22Rv1 (cell line): Measurements from ENCODE around the gene MRTFB.
"Not testable (repeated sequence)": the region's sequence is repeated elsewhere in the genome, so short reads cannot be mapped to it uniquely, and the experiment has no call there.

ENCODE experiments used
- H3K27ac ChIP-seq: fragments of 450-650 bp; 2 replicates; pipeline ENCODE4 v1.5.1; 2017
- ZFX ChIP-seq: fragments of 450-650 bp; IDR thresholded peaks from 2 replicates; pipeline ENCODE4 v1.6.1; 2017; ENCODE audit warnings: antibody characterized with exemption, borderline replicate concordance
- TF ChIP-seq, protein P1 (sequence below): fragments of 450-650 bp; IDR thresholded peaks from 2 replicates; pipeline ENCODE4 v1.5.1; 2017; ENCODE audit warnings: mild to moderate bottlenecking

The MRTFB gene

GRCh38 chr16:14112539-14112856, 41.4 kb downstream of the MRTFB start:
- TF ChIP-seq, protein P1, sequence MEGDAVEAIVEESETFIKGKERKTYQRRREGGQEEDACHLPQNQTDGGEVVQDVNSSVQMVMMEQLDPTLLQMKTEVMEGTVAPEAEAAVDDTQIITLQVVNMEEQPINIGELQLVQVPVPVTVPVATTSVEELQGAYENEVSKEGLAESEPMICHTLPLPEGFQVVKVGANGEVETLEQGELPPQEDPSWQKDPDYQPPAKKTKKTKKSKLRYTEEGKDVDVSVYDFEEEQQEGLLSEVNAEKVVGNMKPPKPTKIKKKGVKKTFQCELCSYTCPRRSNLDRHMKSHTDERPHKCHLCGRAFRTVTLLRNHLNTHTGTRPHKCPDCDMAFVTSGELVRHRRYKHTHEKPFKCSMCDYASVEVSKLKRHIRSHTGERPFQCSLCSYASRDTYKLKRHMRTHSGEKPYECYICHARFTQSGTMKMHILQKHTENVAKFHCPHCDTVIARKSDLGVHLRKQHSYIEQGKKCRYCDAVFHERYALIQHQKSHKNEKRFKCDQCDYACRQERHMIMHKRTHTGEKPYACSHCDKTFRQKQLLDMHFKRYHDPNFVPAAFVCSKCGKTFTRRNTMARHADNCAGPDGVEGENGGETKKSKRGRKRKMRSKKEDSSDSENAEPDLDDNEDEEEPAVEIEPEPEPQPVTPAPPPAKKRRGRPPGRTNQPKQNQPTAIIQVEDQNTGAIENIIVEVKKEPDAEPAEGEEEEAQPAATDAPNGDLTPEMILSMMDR: no peak
- no peak for TF ChIP-seq ZFX
- no peak overlapping the region for H3K27ac ChIP-seq

DNA sequence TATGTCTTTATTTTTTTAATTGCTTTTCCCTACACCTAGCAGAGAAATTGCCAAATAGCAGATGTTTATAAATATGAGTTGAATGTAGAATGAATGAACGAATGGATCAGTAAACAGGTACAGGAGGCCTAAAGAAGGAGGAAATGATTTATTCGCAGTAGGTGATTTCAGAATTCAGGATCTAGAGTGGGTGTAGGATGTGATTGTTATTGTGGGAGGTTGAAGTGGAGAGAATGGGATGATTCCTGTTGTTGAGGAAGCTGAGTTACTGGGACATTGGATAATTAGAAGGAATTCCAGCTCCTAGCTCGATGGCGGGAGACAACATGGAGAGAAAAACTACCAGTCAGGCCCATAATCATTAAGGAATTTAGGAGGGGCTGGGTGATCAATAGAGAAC, 42.2 kb downstream of the MRTFB start:
- no peak overlapping the region for H3K27ac ChIP-seq
- TF ChIP-seq, protein P1: no peak
- TF ChIP-seq ZFX: no peak

DNA sequence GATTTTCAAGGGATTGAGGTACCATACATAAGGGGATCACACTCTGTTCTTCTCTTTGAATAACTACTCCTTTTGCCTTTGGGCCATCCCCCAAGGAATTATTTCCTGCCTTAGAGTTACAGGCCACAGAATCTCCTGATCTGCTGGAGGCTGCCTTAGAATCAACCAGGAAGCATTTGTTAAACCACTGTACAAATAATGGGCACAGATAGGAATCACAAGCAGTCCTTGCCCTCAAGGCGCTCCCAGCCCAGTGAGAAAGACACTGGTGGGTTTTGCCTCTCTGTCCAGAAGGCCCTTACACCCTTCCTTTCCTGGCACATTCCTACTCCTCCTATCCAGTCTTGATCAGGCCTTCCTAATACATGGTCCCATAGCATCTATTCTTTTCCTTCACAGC, 45.9 kb downstream of the MRTFB start:
- H3K27ac ChIP-seq: peak overlapping the region; percentile 62
- TF ChIP-seq ZFX: no peak
- TF ChIP-seq, protein P1: no peak

DNA sequence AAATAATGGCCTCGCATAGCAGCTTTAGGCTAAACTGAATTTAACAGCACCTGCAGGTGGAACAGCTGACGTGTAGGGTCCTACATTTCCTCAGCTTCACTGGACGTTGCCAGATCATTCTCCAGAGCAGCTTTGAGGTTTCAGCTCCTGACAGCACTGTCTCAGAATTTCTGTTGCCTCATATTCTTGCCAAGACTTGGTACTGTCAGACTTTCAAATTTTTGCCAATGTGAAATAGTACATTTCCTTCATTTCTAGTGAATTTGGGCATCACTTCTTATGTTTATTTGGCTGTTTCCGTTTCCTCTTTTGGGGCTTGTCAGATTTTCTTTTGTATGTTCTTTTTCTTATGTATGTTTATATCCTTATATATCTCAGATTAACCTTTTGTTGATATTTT, 48.7 kb downstream of the MRTFB start:
- no peak overlapping the region for H3K27ac ChIP-seq
- TF ChIP-seq, protein P1: no peak
- no peak for TF ChIP-seq ZFX

DNA sequence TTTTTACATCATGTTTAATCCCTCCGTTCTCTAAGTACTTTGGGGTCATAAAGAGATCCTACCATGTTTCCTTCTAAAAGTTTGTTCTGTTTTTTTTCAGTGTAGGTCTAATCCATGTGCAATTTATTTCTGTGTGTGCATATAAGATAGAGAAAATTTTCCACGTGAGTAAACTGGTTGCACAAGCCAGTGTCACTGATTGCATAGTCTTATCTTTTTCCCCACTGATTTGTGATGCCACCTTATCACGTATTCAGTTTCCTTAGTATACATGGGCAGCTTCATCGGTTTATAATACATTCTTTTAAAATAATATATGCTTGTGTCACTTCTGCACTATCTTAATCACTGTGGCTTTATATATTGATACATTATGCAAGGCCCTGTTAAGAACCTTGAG, 49.2 kb downstream of the MRTFB start:
- H3K27ac ChIP-seq: no peak overlapping the region
- no peak for TF ChIP-seq ZFX
- TF ChIP-seq, protein P1: no peak

DNA sequence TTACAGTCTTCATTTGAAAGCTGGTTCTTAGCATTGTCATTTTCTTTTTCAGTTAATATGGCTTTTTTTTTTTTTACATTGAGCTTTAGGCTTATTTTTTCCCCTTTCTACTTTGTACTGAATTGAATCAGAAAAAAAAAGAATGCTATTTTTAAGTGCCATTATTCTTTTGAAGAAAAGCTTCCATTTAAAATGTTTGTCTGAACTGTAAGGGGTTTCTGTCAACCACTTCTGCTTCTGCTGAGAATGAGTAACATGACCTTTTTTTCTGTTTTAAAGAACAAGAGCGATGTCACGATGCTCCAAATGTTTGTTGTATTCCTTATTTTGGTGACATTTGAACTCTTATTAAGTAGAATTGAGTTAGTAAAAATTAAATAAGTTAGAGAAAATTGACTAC, 50.0 kb downstream of the MRTFB start:
- no peak overlapping the region for H3K27ac ChIP-seq
- TF ChIP-seq, protein P1: no peak
- no peak for TF ChIP-seq ZFX

DNA sequence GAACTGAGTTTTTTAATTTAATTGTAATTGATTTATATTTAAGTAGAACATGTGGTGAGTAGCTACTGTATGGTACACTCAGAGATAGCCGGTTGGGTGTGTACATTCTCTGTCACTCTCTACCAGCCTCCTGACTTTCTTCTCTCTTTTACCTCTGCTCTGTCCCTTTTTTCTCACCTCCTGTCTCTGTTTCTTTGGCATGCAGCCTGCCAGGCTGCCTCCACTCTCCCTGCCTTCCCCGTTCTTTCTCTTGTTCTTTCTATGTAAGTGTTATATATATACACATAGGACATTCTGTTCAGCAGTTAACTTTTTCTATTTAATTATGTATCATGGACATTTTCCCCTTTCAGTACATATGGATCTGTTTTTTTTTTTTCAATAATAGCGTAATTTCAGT, 50.8 kb downstream of the MRTFB start:
- TF ChIP-seq, protein P1: no peak
- no peak for TF ChIP-seq ZFX
- H3K27ac ChIP-seq: no peak overlapping the region

GRCh38 chr16:14122430-14122829, 51.3 kb downstream of the MRTFB start:
- not testable (repeated sequence) for H3K27ac ChIP-seq
